ENCODE measurements around the gene FBXO2.

- TF ChIP-seq POLR2AphosphoS5 (IDR thresholded peaks at IDR 0.05), result no peak
- TF ChIP-seq CTCF (IDR thresholded peaks at IDR 0.05), result no peak
- no peak for TF ChIP-seq POLR2A (IDR thresholded peaks at IDR 0.05)
Measured at GRCh38 chr1:11628767-11629166, 25.5 kb downstream of the FBXO2 start.

All from suprapubic skin (tissue), 4 donors.